Measurements from ENCODE around the gene CFAP92.
"Not testable (repeated sequence)": the region's sequence is repeated elsewhere in the genome, so short reads cannot be mapped to it uniquely, and the experiment has no call there.

Gene CFAP92

DNA sequence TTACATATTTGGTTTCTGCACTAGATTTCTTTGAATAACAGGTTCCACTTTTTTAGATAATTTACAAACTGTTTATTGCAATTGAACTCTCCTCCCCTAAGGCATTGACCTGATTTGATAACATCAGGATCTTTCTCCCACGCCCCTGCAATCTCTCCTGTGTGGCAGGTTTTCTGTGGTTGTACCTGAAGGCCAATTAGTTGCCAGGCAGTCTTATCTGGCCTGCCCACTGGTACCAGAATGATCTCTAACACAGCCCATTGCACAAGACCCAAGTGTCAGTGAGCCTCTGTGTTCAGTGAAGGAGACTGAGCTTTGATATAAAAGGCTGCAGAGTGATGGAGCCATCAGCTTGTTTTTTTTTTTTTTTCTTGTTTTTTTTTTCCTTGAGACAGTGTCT is 111.2 kb downstream of the CFAP92 start:
- DNase-seq, result no peak

- no peak for DNase-seq
Measured at GRCh38 chr3:128881576-128881975, 112.3 kb downstream of the CFAP92 start.

DNA sequence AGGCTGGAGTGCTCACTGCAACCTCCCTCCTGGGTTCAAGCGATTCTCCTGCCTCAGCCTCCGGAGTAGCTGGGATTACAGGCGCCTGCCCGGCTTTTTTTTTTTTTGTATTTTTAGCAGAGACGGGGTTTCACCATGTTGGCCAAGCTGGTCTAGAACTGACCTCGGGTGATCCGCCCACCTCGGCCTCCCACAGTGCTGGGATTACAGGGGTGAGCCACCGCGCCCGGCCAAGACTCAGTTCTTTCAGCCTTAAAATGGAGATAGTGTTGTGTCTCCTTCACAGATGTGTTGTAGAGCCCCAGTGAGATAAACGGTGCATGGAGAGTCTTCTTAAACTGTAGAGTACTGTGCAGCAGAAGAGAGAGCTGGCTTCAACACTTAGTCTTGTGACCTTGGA is 113.4 kb downstream of the CFAP92 start:
- not testable (repeated sequence) for DNase-seq

DNA sequence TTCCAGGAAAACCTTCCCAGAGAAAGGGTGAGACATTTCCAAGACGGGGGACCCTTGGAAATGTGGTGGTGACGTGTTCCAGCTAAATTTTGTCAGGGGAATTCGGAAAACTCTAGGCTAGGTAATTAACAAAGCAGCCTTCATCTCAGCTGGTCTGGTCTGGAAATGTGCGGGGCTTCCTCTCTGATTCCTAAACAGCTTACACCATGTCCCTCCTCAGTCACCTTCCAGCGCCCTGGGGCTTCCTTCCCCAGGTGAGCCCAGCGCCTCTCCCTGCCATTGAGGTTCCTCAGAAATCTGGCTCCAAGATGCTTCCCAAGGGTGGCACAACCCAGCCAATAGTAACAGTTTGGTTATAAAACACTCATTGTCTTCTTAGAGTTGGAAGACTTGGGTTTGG is 113.9 kb downstream of the CFAP92 start:
- DNase-seq, result no peak

GRCh38 chr3:128879125-128879969 is 114.5 kb downstream of the CFAP92 start, which contains the start of gene ACAD9:
Gene ACAD9 (plus strand): TSS chr3:128879620. CDS start chr3:128879692, 72 bp downstream.
- DNase-seq, result peak; percentile 99

- peak; percentile 35 for DNase-seq
Measured at GRCh38 chr3:128878556-128879124, 115.2 kb downstream of the CFAP92 start.

- no peak for DNase-seq
Measured at GRCh38 chr3:128878011-128878457, 115.8 kb downstream of the CFAP92 start.

DNA sequence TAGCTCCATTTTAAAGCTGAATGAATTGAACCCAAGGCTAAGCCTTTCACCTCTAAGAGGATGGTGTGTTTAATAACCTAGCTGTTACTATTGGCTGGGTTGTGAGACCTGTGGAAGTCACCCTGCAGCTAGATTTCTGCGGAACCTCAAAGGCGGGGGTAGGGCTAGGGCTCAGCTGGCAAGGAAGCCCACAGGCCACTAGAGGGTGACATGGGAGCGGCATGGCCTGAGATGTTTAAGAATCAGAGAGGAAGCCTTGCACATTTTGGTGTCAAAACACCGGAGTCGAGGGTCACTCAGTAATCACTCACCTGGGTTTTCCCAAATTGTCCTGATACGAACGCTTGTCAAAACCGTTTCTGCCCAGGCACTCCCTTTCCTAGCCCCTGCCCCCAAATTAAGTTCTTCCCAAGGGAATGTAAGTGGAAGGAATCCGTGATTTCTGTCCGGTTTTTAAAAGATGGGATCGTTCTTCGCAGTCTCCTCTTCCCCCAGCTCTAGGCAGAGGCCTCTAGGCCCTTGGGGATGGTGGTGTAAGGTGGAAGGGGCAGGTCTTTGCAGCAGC is 118.2 kb downstream of the CFAP92 start:
- DNase-seq, result peak; percentile 59

GRCh38 chr3:128874481-128875180 is 119.2 kb downstream of the CFAP92 start:
- no peak for DNase-seq

GRCh38 chr3:128873244-128874022 is 120.4 kb downstream of the CFAP92 start:
- no peak for DNase-seq

- no peak for DNase-seq
Measured at GRCh38 chr3:128872744-128873143, 121.1 kb downstream of the CFAP92 start.

DNA sequence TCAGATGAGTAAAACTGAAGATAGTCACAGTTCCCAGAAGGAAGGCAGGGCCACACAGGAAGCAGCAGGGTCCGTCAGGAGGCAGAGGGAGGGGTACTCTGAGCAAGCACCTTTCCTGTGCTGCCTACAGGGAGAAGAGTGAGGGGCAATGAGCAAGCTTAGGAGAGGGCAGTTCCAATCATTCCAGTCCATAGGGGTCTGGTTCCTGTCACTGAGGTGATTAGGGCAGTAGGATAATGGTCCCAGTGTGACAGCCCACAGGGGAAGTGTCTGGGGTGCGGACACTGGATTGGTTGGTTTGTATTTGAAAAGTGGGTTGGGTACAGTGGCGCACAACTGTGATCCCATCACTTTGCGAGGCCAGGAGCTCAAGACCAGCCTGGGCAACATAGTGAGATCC is 121.6 kb downstream of the CFAP92 start:
- DNase-seq, result no peak

- no peak for DNase-seq
Measured at GRCh38 chr3:128870347-128870746, 123.5 kb downstream of the CFAP92 start.

DNA sequence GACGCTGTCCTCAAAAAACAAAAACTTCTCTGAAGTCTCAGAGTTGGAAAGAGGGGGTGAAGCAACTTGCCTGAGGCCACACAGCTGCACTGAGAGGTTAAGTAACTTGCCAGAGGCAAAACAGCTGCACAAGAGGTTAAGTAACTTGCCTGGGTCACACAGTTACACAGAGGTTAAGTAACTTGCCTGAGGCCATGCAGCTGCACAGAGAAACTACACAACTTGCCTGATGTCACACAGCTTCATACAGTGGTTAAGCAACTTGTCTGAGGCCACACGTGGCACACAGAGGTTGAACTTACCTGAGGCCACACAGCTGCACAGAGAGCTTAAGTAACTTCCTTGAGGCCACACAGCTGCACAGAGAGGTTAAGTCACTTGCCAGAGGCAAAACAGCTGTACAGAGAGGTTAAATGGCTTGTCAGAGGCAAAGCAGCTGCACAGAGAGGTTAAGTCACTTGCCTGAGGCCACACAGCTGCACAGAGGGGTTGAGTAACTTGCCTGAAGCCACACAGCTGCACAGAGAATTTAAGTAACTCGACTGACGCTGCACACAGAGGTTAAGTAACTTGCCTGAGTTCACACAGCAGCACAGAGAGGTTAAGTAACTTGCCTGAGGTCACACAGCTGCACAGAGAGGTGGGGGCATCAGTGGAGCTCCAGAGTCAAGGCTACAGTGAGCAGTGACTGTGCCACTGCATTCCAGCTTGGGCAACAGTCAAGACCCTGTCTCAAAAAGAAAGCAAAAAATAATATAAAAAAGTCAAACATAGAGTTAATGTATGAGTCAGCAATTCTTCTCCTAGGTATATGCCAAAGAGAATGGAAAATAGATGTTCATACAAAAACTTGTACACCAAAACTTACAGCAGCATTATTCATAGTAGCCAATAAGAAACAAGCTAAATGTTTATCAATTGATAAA is 126.4 kb downstream of the CFAP92 start:
- peak; percentile 24 for DNase-seq

DNA sequence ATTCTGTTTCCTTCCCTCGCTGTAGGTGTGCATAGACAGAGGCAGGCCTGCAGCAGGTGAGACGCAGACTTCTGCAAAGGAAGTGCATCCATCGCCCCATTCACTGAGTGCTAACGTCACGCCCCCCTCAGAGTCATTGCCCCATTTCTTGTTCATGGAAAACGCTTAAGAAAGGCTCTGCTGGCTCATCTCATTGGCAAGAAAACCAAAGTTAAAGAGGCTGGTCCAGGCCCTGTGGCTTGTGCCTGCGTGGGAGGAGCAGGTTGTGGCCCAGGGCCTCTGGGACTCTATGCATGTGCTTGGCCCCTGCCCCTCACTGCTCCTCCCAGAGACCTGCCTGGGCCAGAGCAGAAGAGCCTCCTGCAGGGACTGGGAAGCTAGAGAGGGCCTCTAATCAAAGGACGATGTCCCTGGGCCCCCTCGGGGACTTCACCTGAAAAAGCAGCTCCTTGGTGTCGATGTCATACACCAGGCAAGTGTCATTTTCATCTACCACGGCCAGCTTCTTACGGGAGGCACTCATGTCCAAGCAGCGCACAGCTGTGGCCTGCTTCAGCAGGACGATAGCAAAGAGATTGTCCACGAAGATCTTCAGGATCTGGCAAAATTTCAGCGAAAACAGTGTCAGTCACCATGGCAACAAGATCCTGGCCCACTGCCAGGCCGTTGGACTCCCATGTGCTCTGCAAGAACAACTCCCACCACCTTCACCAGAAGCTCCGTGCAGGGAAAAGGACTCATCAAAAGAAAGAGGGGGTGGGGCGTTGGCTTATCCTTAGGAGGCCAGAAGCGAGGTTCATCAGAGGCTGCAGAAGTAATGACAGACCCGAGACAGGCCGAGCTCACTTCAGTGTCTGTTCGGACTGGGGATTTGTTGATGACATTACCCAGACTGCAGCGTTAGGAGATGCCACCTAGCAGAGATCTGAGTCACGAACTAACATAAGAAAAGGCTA is 128.7 kb downstream of the CFAP92 start:
- DNase-seq, result not testable (repeated sequence)

GRCh38 chr3:128864351-128864811 is 129.5 kb downstream of the CFAP92 start:
- no peak for DNase-seq

DNA sequence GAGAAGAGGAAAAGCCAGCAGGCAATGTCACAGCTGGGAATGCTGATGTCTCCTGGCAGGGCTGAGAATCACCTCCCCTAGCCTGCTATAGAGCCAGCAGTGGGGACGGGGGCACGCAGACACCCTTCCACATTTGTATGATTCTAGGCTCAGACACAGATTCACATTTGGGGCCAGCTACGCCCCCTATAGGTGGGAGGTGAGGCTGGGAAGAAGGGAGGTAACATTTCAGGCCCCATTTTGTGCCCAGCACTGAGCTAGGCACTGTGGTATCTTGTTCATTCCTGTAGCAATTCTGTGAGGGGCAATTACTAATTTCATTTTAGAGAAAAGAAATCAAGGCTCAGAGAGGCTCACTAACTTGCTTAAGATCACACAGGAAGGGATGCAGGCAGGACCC is 130.3 kb downstream of the CFAP92 start:
- peak; percentile 23 for DNase-seq

GRCh38 chr3:128861491-128861890 is 132.4 kb downstream of the CFAP92 start:
- no peak for DNase-seq
